ENCODE results near the gene RRP36.

- TF ChIP-seq POLR2A (IDR thresholded peaks at IDR 0.05) (no peak), CTCF (IDR thresholded peaks at IDR 0.05) (no peak)
Observed at GRCh38 chr6:43037706-43038105, 16.3 kb downstream of the RRP36 start.

Data from right lobe of liver (tissue), 4 donors.